ENCODE measurements around the gene AANAT. TPM values are rescaled to one million over a fixed set of nuclear protein-coding genes. Genes with fewer than 3 reads are reported as not detected.

AANAT gene
- total RNA-seq, 3 donors from 2014 or later (not counting 1 experiment from before 2014, with no cell fraction given) = 0.28 to 0.50 TPM; not detected in 1

DNA sequence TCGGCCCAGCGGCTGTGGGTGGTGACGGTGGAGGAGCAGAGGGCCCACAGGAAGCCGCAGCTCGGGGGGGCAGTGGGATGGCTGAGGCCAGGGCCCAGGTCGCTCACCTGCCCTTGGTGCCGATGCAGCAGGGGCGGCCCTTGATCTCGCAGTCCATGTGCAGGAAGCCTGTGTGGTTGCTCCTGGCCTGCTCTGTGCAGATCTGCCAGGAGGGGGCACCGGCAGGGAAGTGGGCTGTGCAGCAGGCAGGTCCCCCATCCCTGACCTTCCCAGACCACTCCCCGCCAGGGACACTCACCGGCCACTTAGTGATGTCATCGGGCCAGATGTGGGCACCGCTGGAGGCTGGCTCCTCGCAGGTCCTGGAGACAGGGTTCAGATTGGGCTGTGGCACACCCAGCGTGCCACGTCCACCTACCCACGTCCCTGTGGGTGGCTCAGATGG is 6.2 kb downstream of the AANAT start:
- intact Hi-C loops (cut with micrococcal nuclease) = no loop called here
- no peaks in the 10 kb centered on the region for H3K4me1 ChIP-seq (ENCODE audit: control insufficient read depth, insufficient read depth, low read length)
- TF ChIP-seq, protein P1, sequence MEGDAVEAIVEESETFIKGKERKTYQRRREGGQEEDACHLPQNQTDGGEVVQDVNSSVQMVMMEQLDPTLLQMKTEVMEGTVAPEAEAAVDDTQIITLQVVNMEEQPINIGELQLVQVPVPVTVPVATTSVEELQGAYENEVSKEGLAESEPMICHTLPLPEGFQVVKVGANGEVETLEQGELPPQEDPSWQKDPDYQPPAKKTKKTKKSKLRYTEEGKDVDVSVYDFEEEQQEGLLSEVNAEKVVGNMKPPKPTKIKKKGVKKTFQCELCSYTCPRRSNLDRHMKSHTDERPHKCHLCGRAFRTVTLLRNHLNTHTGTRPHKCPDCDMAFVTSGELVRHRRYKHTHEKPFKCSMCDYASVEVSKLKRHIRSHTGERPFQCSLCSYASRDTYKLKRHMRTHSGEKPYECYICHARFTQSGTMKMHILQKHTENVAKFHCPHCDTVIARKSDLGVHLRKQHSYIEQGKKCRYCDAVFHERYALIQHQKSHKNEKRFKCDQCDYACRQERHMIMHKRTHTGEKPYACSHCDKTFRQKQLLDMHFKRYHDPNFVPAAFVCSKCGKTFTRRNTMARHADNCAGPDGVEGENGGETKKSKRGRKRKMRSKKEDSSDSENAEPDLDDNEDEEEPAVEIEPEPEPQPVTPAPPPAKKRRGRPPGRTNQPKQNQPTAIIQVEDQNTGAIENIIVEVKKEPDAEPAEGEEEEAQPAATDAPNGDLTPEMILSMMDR (IDR thresholded peaks at IDR 0.05) = no peak
- no peaks in the 10 kb centered on the region for H3K27me3 ChIP-seq (ENCODE audit: control insufficient read depth, insufficient read depth, low read length)
- peaks cover 75% of the 10 kb centered on the region for H3K36me3 ChIP-seq (ENCODE audit: control insufficient read depth, insufficient read depth, low read length)
- no peaks in the 10 kb centered on the region for H3K27me3 Mint-ChIP-seq (ENCODE audit: low read depth in 2 of 2)
- DNase-seq (peak in 1 of 2 donors; percentile 39), ATAC-seq (peak in 1 of 3 donors; percentile 35)
- H3K9me3 ChIP-seq (ENCODE audit: control insufficient read depth, insufficient read depth, low read length) = no peaks in the 10 kb centered on the region
- no peaks in the 10 kb centered on the region for H3K36me3 Mint-ChIP-seq
- no peaks in the 10 kb centered on the region for H3K9me3 Mint-ChIP-seq
- H3K4me1 Mint-ChIP-seq = peaks cover 0 to 20% of the 10 kb centered on the region in 2 donors
- H3K27ac Mint-ChIP-seq = no peak overlapping the region
- no peak overlapping the region for H3K4me3 Mint-ChIP-seq
- WGBS (ENCODE audit: insufficient coverage) = 93% methylated on average over 18 of the region's 18 CpGs
- H3K4me3 ChIP-seq (ENCODE audit: low read length) = no peak overlapping the region
- no peak overlapping the region for H3K27ac ChIP-seq (ENCODE audit: low read length)

- H3K27me3 Mint-ChIP-seq (ENCODE audit: low read depth in 2 of 2) = no peaks in the 10 kb centered on the region
- Histone ChIP-seq H3K4me1 (ENCODE audit: control insufficient read depth, insufficient read depth, low read length) (peaks cover 1% of the 10 kb centered on the region), H3K36me3 (ENCODE audit: control insufficient read depth, insufficient read depth, low read length) (peaks cover 82% of the 10 kb centered on the region), H3K27me3 (ENCODE audit: control insufficient read depth, insufficient read depth, low read length) (no peaks in the 10 kb centered on the region), H3K9me3 (ENCODE audit: control insufficient read depth, insufficient read depth, low read length) (no peaks in the 10 kb centered on the region), H3K27ac (ENCODE audit: low read length) (no peak overlapping the region), H3K4me3 (ENCODE audit: low read length) (no peak overlapping the region)
- TF ChIP-seq, protein P1 (IDR thresholded peaks at IDR 0.05) = no peak
- peaks cover 0 to 20% of the 10 kb centered on the region in 2 donors for H3K4me1 Mint-ChIP-seq
- H3K4me3 Mint-ChIP-seq = no peak overlapping the region
- no peak overlapping the region for H3K27ac Mint-ChIP-seq
- H3K36me3 Mint-ChIP-seq = no peaks in the 10 kb centered on the region
- WGBS (ENCODE audit: insufficient coverage) = 98% methylated on average over 14 of the region's 14 CpGs
- intact Hi-C loops (cut with micrococcal nuclease) = no loop called here
- ATAC-seq (no peak), DNase-seq (no peak)
- no peaks in the 10 kb centered on the region for H3K9me3 Mint-ChIP-seq
Observed at GRCh38 chr17:76474238-76474637, 6.8 kb downstream of the AANAT start.

- H3K4me1 Mint-ChIP-seq = peaks cover 0 to 20% of the 10 kb centered on the region in 2 donors
- TF ChIP-seq, protein P1 (IDR thresholded peaks at IDR 0.05) = no peak
- 97% methylated on average over 15 of the region's 15 CpGs for WGBS (ENCODE audit: insufficient coverage)
- H3K9me3 Mint-ChIP-seq = no peaks in the 10 kb centered on the region
- no peak for ATAC-seq
- H3K4me3 Mint-ChIP-seq = no peak overlapping the region
- intact Hi-C loops (cut with micrococcal nuclease) = no loop called here
- Histone ChIP-seq H3K4me1 (ENCODE audit: control insufficient read depth, insufficient read depth, low read length) (peaks cover 7% of the 10 kb centered on the region), H3K9me3 (ENCODE audit: control insufficient read depth, insufficient read depth, low read length) (no peaks in the 10 kb centered on the region), H3K27me3 (ENCODE audit: control insufficient read depth, insufficient read depth, low read length) (no peaks in the 10 kb centered on the region), H3K27ac (ENCODE audit: low read length) (no peak overlapping the region), H3K4me3 (ENCODE audit: low read length) (no peak overlapping the region), H3K36me3 (ENCODE audit: control insufficient read depth, insufficient read depth, low read length) (peaks cover 87% of the 10 kb centered on the region)
- H3K36me3 Mint-ChIP-seq = no peaks in the 10 kb centered on the region
- peak overlapping the region in 1 of 2 donors; percentile 21 for H3K27ac Mint-ChIP-seq
- H3K27me3 Mint-ChIP-seq (ENCODE audit: low read depth in 2 of 2) = no peaks in the 10 kb centered on the region
- no peak for DNase-seq
Observed at GRCh38 chr17:76474894-76475293, 7.5 kb downstream of the AANAT start.

DNA sequence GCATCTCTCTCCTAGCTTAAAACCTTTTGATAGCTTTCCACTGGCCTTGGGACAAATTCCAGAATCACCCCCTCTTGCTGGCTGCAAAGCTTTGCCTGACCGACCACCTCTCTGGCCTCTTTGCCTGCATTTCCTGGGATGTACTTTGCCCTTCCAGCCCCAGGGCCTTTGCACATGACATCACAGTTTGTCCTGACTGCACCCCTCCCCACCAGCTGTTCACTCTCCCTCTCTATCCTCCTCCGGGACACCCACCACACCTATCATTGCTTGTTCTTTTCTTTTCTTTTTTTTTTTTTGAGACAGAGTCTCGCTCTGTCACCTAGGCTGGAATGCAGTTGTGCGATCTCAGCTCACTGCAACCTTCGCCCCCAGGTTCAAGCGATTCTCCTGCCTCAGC is 7.9 kb downstream of the AANAT start:
- DNase-seq (no peak), ATAC-seq (no peak)
- H3K4me1 ChIP-seq (ENCODE audit: control insufficient read depth, insufficient read depth, low read length) = peaks cover 9% of the 10 kb centered on the region
- no peaks in the 10 kb centered on the region for H3K36me3 Mint-ChIP-seq
- peaks cover 0 to 20% of the 10 kb centered on the region in 2 donors for H3K4me1 Mint-ChIP-seq
- H3K27ac ChIP-seq (ENCODE audit: low read length) = no peak overlapping the region
- peaks cover 85% of the 10 kb centered on the region for H3K36me3 ChIP-seq (ENCODE audit: control insufficient read depth, insufficient read depth, low read length)
- no peak overlapping the region for H3K4me3 Mint-ChIP-seq
- H3K27me3 Mint-ChIP-seq (ENCODE audit: low read depth in 2 of 2) = no peaks in the 10 kb centered on the region
- H3K27ac Mint-ChIP-seq = peak overlapping the region in 1 of 2 donors; percentile 21
- H3K9me3 ChIP-seq (ENCODE audit: control insufficient read depth, insufficient read depth, low read length) = no peaks in the 10 kb centered on the region
- H3K27me3 ChIP-seq (ENCODE audit: control insufficient read depth, insufficient read depth, low read length) = no peaks in the 10 kb centered on the region
- TF ChIP-seq, protein P1 (IDR thresholded peaks at IDR 0.05) = no peak
- H3K9me3 Mint-ChIP-seq = no peaks in the 10 kb centered on the region
- WGBS (ENCODE audit: insufficient coverage) = 95% methylated on average over 6 of the region's 6 CpGs
- H3K4me3 ChIP-seq (ENCODE audit: low read length) = no peak overlapping the region
- intact Hi-C loops (cut with micrococcal nuclease) = no loop called here
